GM15510 (cell line): ENCODE results near the gene TIAM2.
A peak's percentile ranks its signal among the peaks of the same experiment; 100 is the strongest.

Source experiments
- POLR2A ChIP-seq: IDR thresholded peaks from 3 replicates; pipeline ENCODE4 v1.6.1; 2011; ENCODE audit warnings: borderline replicate concordance; ENCODE audit not compliant: insufficient read length; ENCODE audit errors: extremely low read depth

Gene TIAM2

GRCh38 chr6:155245193-155245592, 250.1 kb downstream of the TIAM2 start:
- no peak for TF ChIP-seq POLR2A

- no peak for TF ChIP-seq POLR2A
Observed at GRCh38 chr6:155245831-155246230, 250.7 kb downstream of the TIAM2 start.

- no peak for TF ChIP-seq POLR2A
Observed at GRCh38 chr6:155246825-155247224, 251.7 kb downstream of the TIAM2 start.

GRCh38 chr6:155247618-155248007, 252.5 kb downstream of the TIAM2 start:
- no peak for TF ChIP-seq POLR2A

- peak; percentile 19 for TF ChIP-seq POLR2A
Observed at GRCh38 chr6:155248008-155249001, 253.2 kb downstream of the TIAM2 start.

- no peak for TF ChIP-seq POLR2A
Observed at GRCh38 chr6:155250701-155251381, 255.7 kb downstream of the TIAM2 start.

- TF ChIP-seq POLR2A: no peak
Observed at GRCh38 chr6:155252581-155252980, 257.5 kb downstream of the TIAM2 start.

GRCh38 chr6:155253337-155253736, 258.2 kb downstream of the TIAM2 start:
- no peak for TF ChIP-seq POLR2A

- TF ChIP-seq POLR2A: no peak
Observed at GRCh38 chr6:155254139-155254538, 259.0 kb downstream of the TIAM2 start.

- no peak for TF ChIP-seq POLR2A
Observed at GRCh38 chr6:155256122-155256795, 261.1 kb downstream of the TIAM2 start.

GRCh38 chr6:155257796-155258195, 262.7 kb downstream of the TIAM2 start:
- TF ChIP-seq POLR2A: no peak

- no peak for TF ChIP-seq POLR2A
Observed at GRCh38 chr6:155259204-155259603, 264.1 kb downstream of the TIAM2 start.

GRCh38 chr6:155259897-155260296, 264.8 kb downstream of the TIAM2 start:
- no peak for TF ChIP-seq POLR2A

- TF ChIP-seq POLR2A: no peak
Observed at GRCh38 chr6:155260686-155261085, 265.6 kb downstream of the TIAM2 start.
